Stomach (tissue), 9 donors: ENCODE data around the gene BCCIP. TPM values are rescaled to one million over a fixed set of nuclear protein-coding genes. Genes with fewer than 3 reads are reported as not detected.

Experiments used
- DNase-seq, 2 donors: peaks; one replicate each; pipeline versions ENCODE4 v3.0.0 to v3.0.0-alpha.2; 2013 to 2019
- H3K27ac ChIP-seq, 5 donors: fragments of 200-600 bp in 4 of 5; sonication (generic) in 4 of 5; one replicate each; pipeline ENCODE4 v1.5.1; 2013 to 2019; ENCODE audit warnings: mild to moderate bottlenecking in 1 of 5, moderate library complexity in 1 of 5
- H3K27me3 ChIP-seq, 3 donors: fragments of 200-600 bp; sonication (generic); one replicate each; pipeline ENCODE4 v1.5.1; 2017 to 2019; ENCODE audit warnings: mixed run types in 1 of 3
- H3K36me3 ChIP-seq, 4 donors: fragments of 200-600 bp; sonication (generic); 1 replicate in 3 of 4; 2 replicates in 1 of 4; pipeline ENCODE4 v1.5.1; 2016 to 2019
- H3K4me1 ChIP-seq, 4 donors: fragments of 200-600 bp; sonication (generic); one replicate each; pipeline ENCODE4 v1.5.1; 2016 to 2019
- H3K4me3 ChIP-seq, 4 donors: fragments of 200-600 bp; sonication (generic) in 3 of 4; one replicate each; pipeline ENCODE4 v1.5.1; 2016 to 2019; ENCODE audit warnings: mild to moderate bottlenecking in 1 of 4
- H3K9me3 ChIP-seq, 4 donors: fragments of 200-600 bp; sonication (generic); one replicate each; pipeline ENCODE4 v1.5.1; 2016 to 2019
- CTCF ChIP-seq, 7 experiments: fragments of 450-650 bp in 4 of 7; fragments of 200-600 bp in 3 of 7; sonication (generic) in 3 of 7; IDR thresholded peaks; one replicate each; pipeline ENCODE4 v1.5.1; 2016 to 2019; ENCODE audit warnings: antibody characterized with exemption in 7 of 7, control low read depth in 2 of 7, mild to moderate bottlenecking in 1 of 7
- EP300 ChIP-seq: sonication (generic); formaldehyde crosslinking; IDR thresholded peaks from one replicate; pipeline ENCODE4 v1.6.1; 2017; ENCODE audit warnings: antibody characterized with exemption
- POLR2A ChIP-seq, 4 donors: fragments of 450-650 bp; IDR thresholded peaks; one replicate each; pipeline ENCODE4 v1.6.1; 2016; ENCODE audit warnings: antibody characterized with exemption in 4 of 4, control low read depth in 2 of 4, mild to moderate bottlenecking in 1 of 4, moderate library complexity in 1 of 4
- POLR2AphosphoS5 ChIP-seq, 3 donors: sonication (generic); formaldehyde crosslinking; IDR thresholded peaks; one replicate each; pipeline ENCODE4 v1.6.1; 2016; ENCODE audit warnings: antibody characterized with exemption in 3 of 3
- WGBS, 5 donors: extraction: QIAGEN DNeasy Blood & Tissue Kit in 3 of 5; methylation state at CpG; one replicate each; pipeline versions ENCODE4 v1.1.5 to v1.1.7; 2013 to 2018; 5-methylcytosine and 5-hydroxymethylcytosine counted together
- intact Hi-C: fragments of 100-400 bp; cut with DNase I; formaldehyde crosslinking; loops from one replicate; pipeline ENCODE4 v1.15.1; 2023; ENCODE audit warnings: low total_unique reads
- polyA plus RNA-seq, 3 donors: library from polyadenylated mRNA; stranded (reverse); fragments of 200-250 nt; gene quantifications; one replicate each; pipeline ENCODE4 v1.2.3, GENCODE V29; 2013
- total RNA-seq, 5 donors: library from RNA; depleted of rRNA; stranded (reverse); fragments of >200 nt; gene quantifications; one replicate each; pipeline versions ENCODE4 v1.1.0 to v1.2.3, GENCODE V29; 2014 to 2016
- donor health status: healthy with polysubstance abuse.
- donor health status: Bipolar disorder and iron deficiency.
- donor health status: healthy.

BCCIP gene
- total and polyA plus RNA-seq, 8 donors: 4.1 to 75.2 (median 50.9) TPM

GRCh38 chr10:125799451-125800182 lies 23.7 kb upstream of the BCCIP start:
- TF ChIP-seq POLR2A (IDR thresholded peaks at IDR 0.05) (no peak), CTCF (IDR thresholded peaks at IDR 0.05) (no peak), EP300 (no peak), POLR2AphosphoS5 (IDR thresholded peaks at IDR 0.05) (no peak)
- intact Hi-C loops: no loop called here
- peaks cover 15 to 98% (median 85%) of the 10 kb centered on the region in 4 donors for H3K36me3 ChIP-seq
- 87 to 95% (median 93%) methylated on average over 8 of the region's 8 CpGs for WGBS, 5 donors
- H3K4me3 ChIP-seq: no peak overlapping the region
- no peak for DNase-seq
- no peak overlapping the region for H3K27ac ChIP-seq
- no peaks in the 10 kb centered on the region for H3K9me3 ChIP-seq
- H3K27me3 ChIP-seq: no peaks in the 10 kb centered on the region
- no peaks in the 10 kb centered on the region for H3K4me1 ChIP-seq

- no peak overlapping the region for H3K4me3 ChIP-seq
- no peaks in the 10 kb centered on the region for H3K9me3 ChIP-seq
- H3K36me3 ChIP-seq: peaks cover 5 to 98% (median 85%) of the 10 kb centered on the region in 4 donors
- no peak for TF ChIP-seq EP300
- TF ChIP-seq CTCF (IDR thresholded peaks at IDR 0.05): no peak
- TF ChIP-seq POLR2A (IDR thresholded peaks at IDR 0.05): no peak
- TF ChIP-seq POLR2AphosphoS5 (IDR thresholded peaks at IDR 0.05): no peak
- no peak for DNase-seq
- H3K27me3 ChIP-seq: no peaks in the 10 kb centered on the region
- 83 to 90% (median 84%) methylated on average over 1 of the region's 1 CpG for WGBS, 5 donors
- no peaks in the 10 kb centered on the region for H3K4me1 ChIP-seq
- no peak overlapping the region for H3K27ac ChIP-seq
- intact Hi-C loops: no loop called here
These were observed 21.8 kb upstream of the BCCIP start for GRCh38 chr10:125801574-125801973.

- intact Hi-C loops: no loop called here
- WGBS, 5 donors: 88 to 94% (median 90%) methylated on average over 5 of the region's 5 CpGs
- Histone ChIP-seq H3K27ac (no peak overlapping the region), H3K36me3 (peaks cover 10 to 98% (median 85%) of the 10 kb centered on the region in 4 donors), H3K4me1 (no peaks in the 10 kb centered on the region), H3K27me3 (no peaks in the 10 kb centered on the region), H3K9me3 (no peaks in the 10 kb centered on the region), H3K4me3 (no peak overlapping the region)
- DNase-seq: no peak
- no peak for TF ChIP-seq CTCF (IDR thresholded peaks at IDR 0.05)
- no peak for TF ChIP-seq POLR2AphosphoS5 (IDR thresholded peaks at IDR 0.05)
- no peak for TF ChIP-seq EP300
- no peak for TF ChIP-seq POLR2A (IDR thresholded peaks at IDR 0.05)
These were observed 21.2 kb upstream of the BCCIP start for GRCh38 chr10:125802131-125802530.

- WGBS, 5 donors: 86 to 97% (median 91%) methylated on average over 7 of the region's 7 CpGs
- H3K4me3 ChIP-seq: no peak overlapping the region
- H3K27me3 ChIP-seq: no peaks in the 10 kb centered on the region
- intact Hi-C loops: no loop called here
- TF ChIP-seq CTCF (IDR thresholded peaks at IDR 0.05) (no peak), POLR2AphosphoS5 (IDR thresholded peaks at IDR 0.05) (no peak), EP300 (no peak), POLR2A (IDR thresholded peaks at IDR 0.05) (no peak)
- no peak overlapping the region for H3K27ac ChIP-seq
- H3K4me1 ChIP-seq: no peaks in the 10 kb centered on the region
- no peaks in the 10 kb centered on the region for H3K9me3 ChIP-seq
- no peak for DNase-seq
- peaks cover 12 to 98% (median 85%) of the 10 kb centered on the region in 4 donors for H3K36me3 ChIP-seq
These were observed 20.6 kb upstream of the BCCIP start for GRCh38 chr10:125802739-125803138.
